Thyroid gland (tissue), 4 donors: ENCODE results near the gene SNAP29. TPM values are rescaled to one million over a fixed set of nuclear protein-coding genes. Genes with fewer than 3 reads are reported as not detected.
"Not testable (repeated sequence)": the region's sequence is repeated elsewhere in the genome, so short reads cannot be mapped to it uniquely, and the experiment has no call there.

Experiments
- DNase-seq, 2 donors: peaks; one replicate each; pipeline ENCODE4 v3.0.0-alpha.2; 2019
- H3K27ac ChIP-seq, 3 donors: fragments of 200-600 bp; sonication (generic); 1 replicate in 2 of 3; 2 replicates in 1 of 3; pipeline ENCODE4 v1.5.1; 2016 to 2019; ENCODE audit warnings: mild to moderate bottlenecking in 1 of 3, moderate library complexity in 1 of 3
- H3K27me3 ChIP-seq: fragments of 200-600 bp; sonication (generic); one replicate; pipeline ENCODE4 v1.5.1; 2019
- H3K36me3 ChIP-seq, 2 donors: fragments of 200-600 bp; sonication (generic); one replicate each; pipeline ENCODE4 v1.5.1; 2016 to 2019
- H3K4me1 ChIP-seq, 2 donors: fragments of 200-600 bp; sonication (generic); one replicate each; pipeline ENCODE4 v1.5.1; 2017 to 2019
- H3K4me3 ChIP-seq, 3 donors: fragments of 200-600 bp; sonication (generic); replicated peaks in 1 of 3; 1 replicate in 2 of 3; 2 replicates in 1 of 3; pipeline ENCODE4 v1.5.1; 2016; ENCODE audit warnings: mild to moderate bottlenecking in 1 of 3
- H3K9me3 ChIP-seq: fragments of 200-600 bp; sonication (generic); one replicate; pipeline ENCODE4 v1.5.1; 2017
- CTCF ChIP-seq, 6 experiments: fragments of 200-600 bp in 3 of 6; fragments of 450-650 bp in 3 of 6; sonication (generic) in 3 of 6; IDR thresholded peaks; one replicate each; pipeline ENCODE4 v1.5.1; 2016 to 2019; ENCODE audit warnings: antibody characterized with exemption in 6 of 6, mild to moderate bottlenecking in 2 of 6, inconsistent platforms in 1 of 6, moderate library complexity in 1 of 6
- POLR2A ChIP-seq, 2 donors: fragments of 450-650 bp; IDR thresholded peaks; one replicate each; pipeline ENCODE4 v1.6.1; 2017; ENCODE audit warnings: antibody characterized with exemption in 2 of 2, mild to moderate bottlenecking in 2 of 2, moderate library complexity in 1 of 2
- WGBS, 2 donors: methylation state at CpG; one replicate each; pipeline ENCODE4 v1.1.5; 2017; 5-methylcytosine and 5-hydroxymethylcytosine counted together
- intact Hi-C: fragments of 100-400 bp; cut with DNase I; formaldehyde crosslinking; loops from one replicate; pipeline ENCODE4 v1.15.1; 2023
- total RNA-seq, 4 donors: library from RNA; depleted of rRNA; stranded (reverse); fragments of >200 nt; gene quantifications; one replicate each; pipeline ENCODE4 v1.2.3, GENCODE V29; 2016

The SNAP29 gene
- total RNA-seq, 4 donors from 2014 or later = 17.1 to 21.1 (median 17.6) TPM

GRCh38 chr22:20818471-20818870 is 40.3 kb upstream of the SNAP29 start:
- intact Hi-C loops = no loop called here
- no peak for DNase-seq
- Histone ChIP-seq H3K4me3 (no peak overlapping the region), H3K27ac (no peak overlapping the region), H3K27me3 (no peaks in the 10 kb centered on the region), H3K36me3 (peaks cover 18 to 48% of the 10 kb centered on the region in 2 donors), H3K9me3 (no peaks in the 10 kb centered on the region), H3K4me1 (no peaks in the 10 kb centered on the region)
- TF ChIP-seq CTCF (IDR thresholded peaks at IDR 0.05) = no peak
- TF ChIP-seq POLR2A (IDR thresholded peaks at IDR 0.05) = no peak
- 97 to 98% methylated on average over 3 of the region's 3 CpGs for WGBS, 2 donors

GRCh38 chr22:20819471-20819870 is 39.3 kb upstream of the SNAP29 start:
- 91 to 93% methylated on average over 9 of the region's 9 CpGs for WGBS, 2 donors
- Histone ChIP-seq H3K4me3 (no peak overlapping the region), H3K36me3 (peaks cover 18 to 49% of the 10 kb centered on the region in 2 donors), H3K27ac (no peak overlapping the region), H3K9me3 (no peaks in the 10 kb centered on the region), H3K27me3 (no peaks in the 10 kb centered on the region), H3K4me1 (no peaks in the 10 kb centered on the region)
- intact Hi-C loops = no loop called here
- DNase-seq = no peak
- TF ChIP-seq CTCF (IDR thresholded peaks at IDR 0.05) = no peak
- TF ChIP-seq POLR2A (IDR thresholded peaks at IDR 0.05) = no peak

GRCh38 chr22:20821717-20822239 is 37.0 kb upstream of the SNAP29 start:
- H3K27ac ChIP-seq, H3K9me3 ChIP-seq, DNase-seq, intact Hi-C loops, H3K27me3 ChIP-seq, H3K4me3 ChIP-seq, H3K4me1 ChIP-seq: not testable (repeated sequence)
- 94 to 97% methylated on average over 8 of the region's 8 CpGs for WGBS, 2 donors
- peaks cover 18 to 35% of the 10 kb centered on the region in 2 donors for H3K36me3 ChIP-seq

- no peak overlapping the region for H3K27ac ChIP-seq
- no peaks in the 10 kb centered on the region for H3K27me3 ChIP-seq
- no peaks in the 10 kb centered on the region for H3K4me1 ChIP-seq
- DNase-seq = no peak
- intact Hi-C loops = no loop called here
- no peak overlapping the region for H3K4me3 ChIP-seq
- TF ChIP-seq POLR2A (IDR thresholded peaks at IDR 0.05) (no peak), CTCF (IDR thresholded peaks at IDR 0.05) (no peak)
- H3K9me3 ChIP-seq = no peaks in the 10 kb centered on the region
- peaks cover 18 to 32% of the 10 kb centered on the region in 2 donors for H3K36me3 ChIP-seq
- WGBS, 2 donors = 97 to 98% methylated on average over 5 of the region's 5 CpGs
These were observed 36.6 kb upstream of the SNAP29 start for GRCh38 chr22:20822240-20822639.

- DNase-seq = no peak
- Histone ChIP-seq H3K4me1 (no peaks in the 10 kb centered on the region), H3K9me3 (no peaks in the 10 kb centered on the region), H3K4me3 (no peak overlapping the region), H3K27me3 (no peaks in the 10 kb centered on the region), H3K36me3 (peaks cover 13 to 26% of the 10 kb centered on the region in 2 donors), H3K27ac (no peak overlapping the region)
- WGBS, 2 donors = 100% methylated on average over 1 of the region's 1 CpG
- intact Hi-C loops = no loop called here
- TF ChIP-seq POLR2A (IDR thresholded peaks at IDR 0.05) (no peak), CTCF (IDR thresholded peaks at IDR 0.05) (no peak)
These were observed 35.5 kb upstream of the SNAP29 start for GRCh38 chr22:20823264-20823663.

- intact Hi-C loops, H3K9me3 ChIP-seq, H3K27me3 ChIP-seq, H3K27ac ChIP-seq, H3K4me3 ChIP-seq, DNase-seq, H3K4me1 ChIP-seq: not testable (repeated sequence)
- H3K36me3 ChIP-seq = peaks cover 0 to 19% of the 10 kb centered on the region in 2 donors
- WGBS, 2 donors = 94 to 95% methylated on average over 4 of the region's 4 CpGs
These were observed 33.6 kb upstream of the SNAP29 start for GRCh38 chr22:20825216-20825615.
